HepG2 (cell line): ENCODE measurements around the gene ME3. TPM values are rescaled to one million over a fixed set of nuclear protein-coding genes. Genes with fewer than 3 reads are reported as not detected.

Experiments used
- ATAC-seq: fragments of 200-7000 bp; cut with Tn5 transposase; 3 replicates; pipeline ENCODE4 v1.9.1; 2020; ENCODE audit warnings: mild to moderate bottlenecking, moderate library complexity
- BruUV-seq: library from RNA; stranded (reverse); fragments of 400-500 nt; replicated peaks from 2 replicates; lab custom pipeline; 2021; lab: Mats Ljungman, UMichigan
- CTCF ChIA-PET: fragments of 300-600 bp; formaldehyde crosslinking; extraction: SDS; loops from one replicate; lab custom pipeline; 2021; ENCODE audit warnings: low total read pairs, inconsistent platforms, low intra/inter-chr PET ratio; lab: Yijun Ruan, JAX
- POLR2A ChIA-PET: fragments of 350-600 bp; sonication (Branson Sonifier 250); formaldehyde crosslinking; loops from one replicate; lab custom pipeline; 2020; ENCODE audit warnings: antibody characterized with exemption, inconsistent platforms; lab: Yijun Ruan, JAX
- DNase-seq: peaks from one replicate; pipeline ENCODE4 v3.0.0-alpha.2; 2015; ENCODE audit warnings: low spot score
- FAIRE-seq: peaks from 3 replicates; lab custom pipeline; 2011; peaks lifted over from hg19 to GRCh38; lab: Jason Lieb, UNC
- H2AFZ ChIP-seq: one replicate; pipeline ENCODE4 v1.6.1; 2011; ENCODE audit warnings: low read length, inconsistent platforms
- H3K27ac ChIP-seq: fragments of 300-600 bp; 3 replicates; pipeline ENCODE4 v1.8.0; 2011; ENCODE audit warnings: mixed run types, mild to moderate bottlenecking, mixed read lengths, low read length, inconsistent platforms; ENCODE audit not compliant: insufficient read depth; ENCODE audit errors: extremely low read length
- H3K27me3 ChIP-seq, 2 experiments: fragments of 200-600 bp in 1 of 2; 2 replicates in 1 of 2; 3 replicates in 1 of 2; pipeline versions ENCODE4 v1.6.0 to v1.8.0; 2011; ENCODE audit warnings: low read length in 2 of 2, mild to moderate bottlenecking in 2 of 2, moderate library complexity in 2 of 2, inconsistent platforms in 1 of 2; ENCODE audit not compliant: insufficient read depth in 2 of 2, control insufficient read depth in 1 of 2
- H3K36me3 ChIP-seq, 2 experiments: fragments of 200-600 bp in 1 of 2; replicated peaks in 1 of 2; 2 replicates in 1 of 2; 3 replicates in 1 of 2; pipeline versions ENCODE4 v1.5.1 to v1.8.0; 2011; ENCODE audit warnings: low read length in 2 of 2, inconsistent platforms in 1 of 2; ENCODE audit not compliant: insufficient read depth in 2 of 2, control insufficient read depth in 1 of 2
- H3K4me1 ChIP-seq: 2 replicates; pipeline ENCODE4 v1.5.1; 2012; ENCODE audit warnings: low read length, inconsistent platforms; ENCODE audit not compliant: insufficient read depth
- H3K4me2 ChIP-seq: 2 replicates; pipeline ENCODE4 v1.6.0; 2011; ENCODE audit warnings: low read depth, low read length, inconsistent platforms
- H3K4me3 ChIP-seq, 3 experiments: fragments of 200-600 bp in 1 of 3; sonication (generic), shearing (Covaris generic) in 1 of 3; replicated peaks in 1 of 3; 2 replicates each; pipeline ENCODE4 v1.5.1; 2011 to 2016; ENCODE audit warnings: low read length in 3 of 3, inconsistent platforms in 2 of 3, low read depth in 2 of 3, mild to moderate bottlenecking in 2 of 3, control low read depth in 1 of 3, mixed read lengths in 1 of 3; ENCODE audit not compliant: insufficient read depth in 1 of 3
- H3K79me2 ChIP-seq: one replicate; pipeline ENCODE4 v1.6.1; 2011; ENCODE audit warnings: low read length, inconsistent platforms; ENCODE audit not compliant: insufficient read depth
- H3K9ac ChIP-seq: 2 replicates; pipeline ENCODE4 v1.6.0; 2011; ENCODE audit warnings: mild to moderate bottlenecking, low read depth, low read length, inconsistent platforms; ENCODE audit not compliant: insufficient read depth
- H3K9me3 ChIP-seq: 2 replicates; pipeline ENCODE4 v1.5.1; 2012; ENCODE audit warnings: mild to moderate bottlenecking, low read length
- H4K20me1 ChIP-seq: 2 replicates; pipeline ENCODE4 v1.6.0; 2011; ENCODE audit warnings: inconsistent platforms, mild to moderate bottlenecking, low read length, moderate library complexity; ENCODE audit not compliant: insufficient read depth
- CCDC6 ChIP-seq: sonication (generic); formaldehyde crosslinking; IDR thresholded peaks from 2 replicates; pipeline ENCODE4 v1.8.1; 2022; ENCODE audit warnings: mild to moderate bottlenecking, missing genetic modification reagents, moderate library complexity
- HNRNPK ChIP-seq: fragments of 200-400 bp; formaldehyde crosslinking; IDR thresholded peaks from 2 replicates; pipeline ENCODE4 v1.6.1; 2018; ENCODE audit warnings: low read length, low read depth, moderate library complexity, mild to moderate bottlenecking; ENCODE audit not compliant: poor library complexity, severe bottlenecking
- IRX3 ChIP-seq: sonication (generic); formaldehyde crosslinking; IDR thresholded peaks from 2 replicates; pipeline ENCODE4 v1.8.1; 2023; ENCODE audit warnings: mild to moderate bottlenecking, low read depth, missing genetic modification reagents, borderline replicate concordance
- POLR2AphosphoS2 ChIP-seq: IDR thresholded peaks from 2 replicates; pipeline ENCODE4 v1.6.1; 2011; ENCODE audit warnings: low read depth, low read length, improper control_type of control experiment
- RARG ChIP-seq: sonication (generic); formaldehyde crosslinking; IDR thresholded peaks from 2 replicates; pipeline ENCODE4 v1.4.0; 2020; ENCODE audit warnings: low read depth, mild to moderate bottlenecking, missing genetic modification reagents
- YEATS2 ChIP-seq: sonication (generic); formaldehyde crosslinking; IDR thresholded peaks from 2 replicates; pipeline ENCODE4 v1.4.0; 2020; ENCODE audit warnings: missing genetic modification reagents, borderline replicate concordance
- ZFP36 ChIP-seq: fragments of 150-350 bp; IDR thresholded peaks from 2 replicates; pipeline ENCODE4 v1.6.1; 2018; ENCODE audit warnings: borderline replicate concordance, low read length, low read depth; ENCODE audit not compliant: partially characterized antibody
- ZNF629 ChIP-seq: sonication (generic); formaldehyde crosslinking; conservative IDR thresholded peaks from 2 replicates; pipeline ENCODE4 v1.5.0; 2020; ENCODE audit warnings: missing genetic modification reagents
- ZNF792 ChIP-seq: IDR thresholded peaks from 2 replicates; pipeline ENCODE4 v1.6.1; 2016
- WGBS: methylation state at CpG from one replicate; pipeline ENCODE4 v1.1.6; 2017; ENCODE audit warnings: low lambda C conversion rate; 5-methylcytosine and 5-hydroxymethylcytosine counted together
- in situ Hi-C: cut with HindIII; loops from 2 replicates; pipeline ENCODE4 v1.10.0; 2017; ENCODE audit warnings: low pct_unique_long_range_greater_than_20kb; ENCODE audit not compliant: extremely low pct_ligation_motif_present
- intact Hi-C: fragments of 100-400 bp; cut with micrococcal nuclease; formaldehyde crosslinking; loops from one replicate; pipeline ENCODE4 v1.10.0; 2022; ENCODE audit not compliant: unreplicated experiment
- polyA plus RNA-seq, 8 experiments: library from polyadenylated mRNA; depleted of rRNA in 3 of 8; stranded (reverse) in 7 of 8; unstranded in 1 of 8; fragments of >200 nt; fragmentation: Illumina TruSeq in 4 of 8; extraction: Trizol in 4 of 8; gene quantifications; 2 replicates each; pipeline versions ENCODE4 v1.2.1 to v1.2.3, GENCODE V29; 2011 to 2016; ENCODE audit warnings: low read depth in 4 of 8, missing spikeins in 1 of 8, mixed read lengths in 1 of 8; ENCODE audit not compliant: insufficient read depth in 1 of 8
- total RNA-seq, 5 experiments: library from RNA; depleted of rRNA; stranded (reverse); fragments of >200 nt; fragmentation: Illumina TruSeq; extraction: Trizol; gene quantifications; 2 replicates each; pipeline ENCODE4 v1.2.3, GENCODE V29; 2016; ENCODE audit warnings: low read depth in 1 of 5
- TF ChIP-seq, protein P1 (sequence below): sonication (generic); formaldehyde crosslinking; IDR thresholded peaks from 2 replicates; pipeline ENCODE4 v1.4.0; 2020; ENCODE audit warnings: missing genetic modification reagents
- TF ChIP-seq, protein P2 (sequence below): sonication (generic); formaldehyde crosslinking; IDR thresholded peaks from 2 replicates; pipeline ENCODE4 v1.4.0; 2020; ENCODE audit warnings: missing genetic modification reagents

The ME3 gene
- total and polyA plus RNA-seq, 2 of the 13 experiments (the other 11 are each of a cell fraction or from before 2014, with no cell fraction given) = not detected

DNA sequence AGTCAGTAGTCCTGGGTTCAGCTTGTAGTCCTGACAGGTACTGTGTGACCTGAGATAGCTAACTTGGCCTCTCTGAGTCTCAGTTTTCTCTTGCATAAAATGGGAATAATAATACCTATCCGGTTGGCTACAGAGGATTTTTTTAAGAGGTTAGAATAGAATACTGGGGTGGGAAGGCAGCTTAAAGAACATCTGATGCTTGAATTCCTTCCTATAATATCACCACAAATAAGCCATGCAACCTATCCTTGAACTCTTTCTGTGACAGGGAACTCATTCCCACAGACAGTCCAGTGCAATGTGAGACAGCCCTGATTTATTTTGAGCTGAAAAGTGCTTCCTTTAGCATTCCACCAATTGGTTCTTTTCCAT, 187.6 kb downstream of the ME3 start:
- intact Hi-C loops (no loop called here), in situ Hi-C loops (loop anchor here (10.0 kb wide), 1 partner anchor 110 kb away; no protein-coding TSS in a partner anchor)
- DNase-seq (no peak), FAIRE-seq (no peak), ATAC-seq (no peak)
- no peak overlapping the region for H3K9ac ChIP-seq
- no peak overlapping the region for H2AFZ ChIP-seq
- no peaks in the 10 kb centered on the region for H3K9me3 ChIP-seq
- WGBS = 90% methylated on average over 1 of the region's 1 CpG
- POLR2A ChIA-PET = interaction anchor here (0.9 to 3.3 kb wide), 9 partner anchors 9 to 108 kb away, joined by 3 to 22 read pairs (median 5); no protein-coding TSS in a partner anchor
- no peak overlapping the region for H3K4me3 ChIP-seq
- H3K27ac ChIP-seq = no peak overlapping the region
- no peaks in the 10 kb centered on the region for H3K79me2 ChIP-seq
- H3K27me3 ChIP-seq = no peaks in the 10 kb centered on the region
- H3K4me2 ChIP-seq = no peak overlapping the region
- H3K36me3 ChIP-seq = no peaks in the 10 kb centered on the region
- CTCF ChIA-PET = no interaction called here
- H3K4me1 ChIP-seq = peaks cover 44% of the 10 kb centered on the region
- no peaks in the 10 kb centered on the region for H4K20me1 ChIP-seq
- TF ChIP-seq RARG (CRISPR knock-in tag) = no peak
- peak; percentile 42; the same call in 1 of the 2 replicates for TF ChIP-seq ZNF629 (CRISPR knock-in tag)
- no TSS peak for BruUV-seq

DNA sequence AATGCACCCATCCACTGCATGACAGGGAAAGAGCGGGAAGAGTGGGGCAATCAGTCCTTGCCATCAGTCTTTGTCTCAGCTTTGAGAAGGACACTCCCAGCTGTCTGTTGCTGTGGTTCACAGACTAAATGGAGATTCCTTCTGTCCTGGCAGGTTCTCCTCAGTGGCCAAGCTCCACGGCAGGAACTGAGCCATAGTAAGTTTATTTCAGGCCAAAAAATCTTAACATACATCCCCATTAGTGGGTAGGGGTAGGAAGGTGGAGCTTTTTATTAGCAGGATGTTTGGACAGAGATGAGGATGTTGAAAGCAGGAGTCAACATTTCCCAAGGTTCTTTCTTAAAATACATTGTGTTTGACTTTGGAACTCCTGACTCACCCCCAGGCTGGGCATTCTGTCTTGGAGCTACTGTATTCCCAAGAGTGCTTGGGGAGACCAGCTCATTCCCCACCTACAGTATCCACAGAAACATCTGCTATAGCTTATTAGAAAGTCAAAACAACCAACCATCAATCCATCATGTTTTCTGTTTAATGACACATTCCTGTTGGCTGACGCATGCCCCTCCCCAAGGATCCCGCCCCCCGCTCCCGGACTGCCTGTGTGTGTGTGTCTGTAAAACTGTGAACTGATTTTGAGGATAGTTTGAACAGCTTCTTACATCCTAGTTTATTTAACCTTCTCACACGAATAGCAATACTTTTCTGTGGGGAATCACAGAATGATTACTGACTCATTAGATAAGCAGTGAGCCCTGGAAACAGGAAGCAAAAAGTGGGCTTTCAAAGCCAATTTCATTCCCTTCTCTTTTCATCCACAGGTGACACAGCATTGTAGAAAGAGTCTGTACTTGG, 188.2 kb downstream of the ME3 start:
- in situ Hi-C loops = loop anchor here (10.0 kb wide), 1 partner anchor 111 kb away; no protein-coding TSS in a partner anchor
- Histone ChIP-seq H3K4me1 (peaks cover 40% of the 10 kb centered on the region), H2AFZ (no peak overlapping the region), H3K4me3 (no peak overlapping the region), H3K36me3 (no peaks in the 10 kb centered on the region), H3K9ac (no peak overlapping the region), H4K20me1 (no peaks in the 10 kb centered on the region), H3K27me3 (no peaks in the 10 kb centered on the region), H3K4me2 (no peak overlapping the region), H3K27ac (no peak overlapping the region), H3K79me2 (no peaks in the 10 kb centered on the region), H3K9me3 (no peaks in the 10 kb centered on the region)
- 15% methylated on average over 7 of the region's 7 CpGs for WGBS
- ATAC-seq (peak; percentile 66), FAIRE-seq (no peak), DNase-seq (peak; percentile 81)
- ChIA-PET POLR2A (interaction anchor here (0.9 to 3.3 kb wide), 13 partner anchors 8 to 108 kb away, joined by 3 to 22 read pairs (median 5); no protein-coding TSS in a partner anchor), CTCF (no interaction called here)
- no TSS peak for BruUV-seq
- intact Hi-C loops = no loop called here
- TF ChIP-seq, protein P1, sequence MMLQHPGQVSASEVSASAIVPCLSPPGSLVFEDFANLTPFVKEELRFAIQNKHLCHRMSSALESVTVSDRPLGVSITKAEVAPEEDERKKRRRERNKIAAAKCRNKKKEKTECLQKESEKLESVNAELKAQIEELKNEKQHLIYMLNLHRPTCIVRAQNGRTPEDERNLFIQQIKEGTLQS (CRISPR knock-in tag) = 0 out of 2 replicates have a peak, but pooled peaks have one; percentile 43
- no peak for TF ChIP-seq HNRNPK
- TF ChIP-seq ZFP36 = no peak
- no peak for TF ChIP-seq CCDC6 (CRISPR knock-in tag)
- TF ChIP-seq IRX3 (CRISPR knock-in tag) = no peak
- TF ChIP-seq POLR2AphosphoS2 = no peak
- TF ChIP-seq, protein P2, sequence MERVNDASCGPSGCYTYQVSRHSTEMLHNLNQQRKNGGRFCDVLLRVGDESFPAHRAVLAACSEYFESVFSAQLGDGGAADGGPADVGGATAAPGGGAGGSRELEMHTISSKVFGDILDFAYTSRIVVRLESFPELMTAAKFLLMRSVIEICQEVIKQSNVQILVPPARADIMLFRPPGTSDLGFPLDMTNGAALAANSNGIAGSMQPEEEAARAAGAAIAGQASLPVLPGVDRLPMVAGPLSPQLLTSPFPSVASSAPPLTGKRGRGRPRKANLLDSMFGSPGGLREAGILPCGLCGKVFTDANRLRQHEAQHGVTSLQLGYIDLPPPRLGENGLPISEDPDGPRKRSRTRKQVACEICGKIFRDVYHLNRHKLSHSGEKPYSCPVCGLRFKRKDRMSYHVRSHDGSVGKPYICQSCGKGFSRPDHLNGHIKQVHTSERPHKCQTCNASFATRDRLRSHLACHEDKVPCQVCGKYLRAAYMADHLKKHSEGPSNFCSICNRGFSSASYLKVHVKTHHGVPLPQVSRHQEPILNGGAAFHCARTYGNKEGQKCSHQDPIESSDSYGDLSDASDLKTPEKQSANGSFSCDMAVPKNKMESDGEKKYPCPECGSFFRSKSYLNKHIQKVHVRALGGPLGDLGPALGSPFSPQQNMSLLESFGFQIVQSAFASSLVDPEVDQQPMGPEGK (CRISPR knock-in tag) = 0 out of 2 replicates have a peak, but pooled peaks have one; percentile 29
- no peak for TF ChIP-seq YEATS2 (CRISPR knock-in tag)
- TF ChIP-seq ZNF792 = no peak
